RWPE2 (cell line): ENCODE measurements around the gene LRRC40.
A peak's percentile ranks its signal among the peaks of the same experiment; 100 is the strongest.

Experiments used
- ATAC-seq: fragments of 200-7000 bp; cut with Tn5 transposase; 3 replicates; pipeline ENCODE4 v1.9.1; 2021; ENCODE audit warnings: low read depth
- DNase-seq: peaks from one replicate; pipeline ENCODE4 v3.0.0-alpha.2; 2020; ENCODE audit warnings: low spot score
- H3K27ac ChIP-seq: fragments of 450-650 bp; 2 replicates; pipeline ENCODE4 v1.5.1; 2017; ENCODE audit warnings: mild to moderate bottlenecking; ENCODE audit not compliant: poor library complexity, severe bottlenecking
- H3K27me3 ChIP-seq: fragments of 250-450 bp; sonication (Bioruptor Pico); 2 replicates; pipeline ENCODE4 v1.5.1; 2021; ENCODE audit warnings: mild to moderate bottlenecking, moderate library complexity; ENCODE audit not compliant: insufficient read depth, poor library complexity, severe bottlenecking
- H3K36me3 ChIP-seq: fragments of 250-450 bp; sonication (Bioruptor Pico); 2 replicates; pipeline ENCODE4 v1.5.1; 2020; ENCODE audit warnings: low read depth, mild to moderate bottlenecking, moderate library complexity
- H3K4me1 ChIP-seq: fragments of 250-450 bp; sonication (Bioruptor Pico); 2 replicates; pipeline ENCODE4 v1.5.1; 2021; ENCODE audit warnings: mild to moderate bottlenecking, moderate library complexity; ENCODE audit not compliant: insufficient read depth, poor library complexity, severe bottlenecking
- H3K4me3 ChIP-seq: fragments of 250-450 bp; sonication (Bioruptor Pico); 2 replicates; pipeline ENCODE4 v1.5.1; 2021; ENCODE audit warnings: mild to moderate bottlenecking, moderate library complexity; ENCODE audit not compliant: severe bottlenecking
- H3K9me3 ChIP-seq: fragments of 250-450 bp; sonication (Bioruptor Pico); 2 replicates; pipeline ENCODE4 v1.5.1; 2021; ENCODE audit warnings: mild to moderate bottlenecking, moderate library complexity; ENCODE audit not compliant: severe bottlenecking
- TF ChIP-seq, protein P1 (sequence below): fragments of 450-650 bp; IDR thresholded peaks from one replicate; pipeline ENCODE4 v1.5.1; 2017; ENCODE audit warnings: mild to moderate bottlenecking, moderate library complexity; ENCODE audit not compliant: poor library complexity, severe bottlenecking

LRRC40 gene

DNA sequence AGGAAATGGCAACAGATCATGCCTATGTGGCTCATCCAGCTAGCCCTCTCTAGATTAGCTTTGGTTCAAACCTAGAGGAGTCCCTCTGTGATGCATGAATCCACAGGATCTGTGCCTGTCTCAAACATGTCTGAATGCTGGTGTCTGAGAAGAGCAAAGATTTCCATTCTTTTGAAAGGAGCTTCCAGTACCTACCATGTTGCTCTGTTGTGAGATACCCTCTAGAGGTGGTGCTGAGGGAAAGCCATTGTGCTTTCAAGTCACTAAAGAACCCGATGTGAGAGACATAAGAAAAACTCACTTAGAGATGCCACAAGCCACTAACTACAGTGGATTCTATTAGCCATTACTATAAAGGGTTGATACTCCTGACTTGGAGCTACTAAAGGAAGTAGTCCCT, 103.6 kb downstream of the LRRC40 start:
- Histone ChIP-seq H3K4me1 (no peaks in the 10 kb centered on the region), H3K27me3 (peaks cover 4% of the 10 kb centered on the region), H3K27ac (no peak overlapping the region), H3K9me3 (no peaks in the 10 kb centered on the region), H3K36me3 (no peaks in the 10 kb centered on the region), H3K4me3 (no peak overlapping the region)
- no peak for DNase-seq
- TF ChIP-seq, protein P1, sequence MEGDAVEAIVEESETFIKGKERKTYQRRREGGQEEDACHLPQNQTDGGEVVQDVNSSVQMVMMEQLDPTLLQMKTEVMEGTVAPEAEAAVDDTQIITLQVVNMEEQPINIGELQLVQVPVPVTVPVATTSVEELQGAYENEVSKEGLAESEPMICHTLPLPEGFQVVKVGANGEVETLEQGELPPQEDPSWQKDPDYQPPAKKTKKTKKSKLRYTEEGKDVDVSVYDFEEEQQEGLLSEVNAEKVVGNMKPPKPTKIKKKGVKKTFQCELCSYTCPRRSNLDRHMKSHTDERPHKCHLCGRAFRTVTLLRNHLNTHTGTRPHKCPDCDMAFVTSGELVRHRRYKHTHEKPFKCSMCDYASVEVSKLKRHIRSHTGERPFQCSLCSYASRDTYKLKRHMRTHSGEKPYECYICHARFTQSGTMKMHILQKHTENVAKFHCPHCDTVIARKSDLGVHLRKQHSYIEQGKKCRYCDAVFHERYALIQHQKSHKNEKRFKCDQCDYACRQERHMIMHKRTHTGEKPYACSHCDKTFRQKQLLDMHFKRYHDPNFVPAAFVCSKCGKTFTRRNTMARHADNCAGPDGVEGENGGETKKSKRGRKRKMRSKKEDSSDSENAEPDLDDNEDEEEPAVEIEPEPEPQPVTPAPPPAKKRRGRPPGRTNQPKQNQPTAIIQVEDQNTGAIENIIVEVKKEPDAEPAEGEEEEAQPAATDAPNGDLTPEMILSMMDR: no peak
- peak; percentile 23; the same call in 1 of the 3 replicates for ATAC-seq

DNA sequence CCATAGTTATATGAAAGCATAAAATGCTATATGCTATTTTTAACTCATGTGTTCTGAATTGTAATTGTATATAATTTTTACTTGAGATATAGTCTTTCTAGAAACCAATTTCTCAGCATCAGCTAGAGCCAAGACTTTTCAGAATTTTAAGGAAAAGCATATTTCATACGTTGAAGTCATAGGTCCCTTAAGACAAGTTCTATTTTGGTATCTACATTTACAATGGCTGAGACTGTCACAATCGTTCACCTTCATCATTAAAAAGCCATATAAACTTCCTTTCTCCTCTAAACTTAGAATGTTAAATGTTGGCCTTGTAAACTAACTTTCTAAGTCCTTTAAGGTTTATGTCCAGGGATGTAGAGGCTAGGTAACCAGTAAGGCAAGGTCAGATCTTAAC, 104.1 kb downstream of the LRRC40 start:
- TF ChIP-seq, protein P1: no peak

More for the DNA sequence above, 104.1 kb downstream of the LRRC40 start:
- Histone ChIP-seq H3K4me3 (no peak overlapping the region), H3K36me3 (no peaks in the 10 kb centered on the region), H3K27ac (no peak overlapping the region), H3K4me1 (no peaks in the 10 kb centered on the region), H3K9me3 (no peaks in the 10 kb centered on the region), H3K27me3 (peaks cover 4% of the 10 kb centered on the region)
- ATAC-seq: no peak
- no peak for DNase-seq
